ENCODE data around the gene SLC6A9. TPM values are rescaled to one million over a fixed set of nuclear protein-coding genes. Genes with fewer than 3 reads are reported as not detected.
A peak's percentile ranks its signal among the peaks of the same experiment; 100 is the strongest.

The SLC6A9 gene
- total and polyA plus RNA-seq, 2 of the 8 experiments (the other 6 are each of a cell fraction or from before 2014, with no cell fraction given), result 20.2 to 24.2 TPM

GRCh38 chr1:43979261-43979527, 52.1 kb downstream of the SLC6A9 start:
- H3K4ac ChIP-seq (replicated peaks; ENCODE audit: insufficient read length, low read depth, low read length), result no peak overlapping the region
- H3K56ac ChIP-seq (replicated peaks; ENCODE audit: insufficient read length, low read depth, low read length), result no peak overlapping the region
- no peak overlapping the region for H2BK5ac ChIP-seq (ENCODE audit: low read depth, low read length)
- no peak for DNase-seq (ENCODE audit: low read depth in 1 of 2, low spot score in 2 of 2)
- peak overlapping the region; percentile 42 to 74 (median 64); a peak in 7 of 8 replicates for H3K4me3 ChIP-seq (ENCODE audit: extremely low read depth in 1 of 4, insufficient read depth in 2 of 4, low read depth in 3 of 4, low read length in 4 of 4)
- no peak overlapping the region for H3K18ac ChIP-seq (ENCODE audit: extremely low read depth, low read length)
- H4K20me1 ChIP-seq (replicated peaks in 1 of 2; ENCODE audit: control insufficient read depth in 1 of 2, insufficient read depth in 2 of 2, low read length in 2 of 2), result peaks cover 2 to 35% of the 10 kb centered on the region in 2 experiments
- no peak overlapping the region for H2AFZ ChIP-seq (ENCODE audit: low read length)
- ChIA-PET CTCF (ENCODE audit: partially characterized antibody) (interaction anchor here (0.8 to 1.1 kb wide), 2 partner anchors 9 to 15 kb away, joined by 3 to 5 read pairs; no protein-coding TSS in a partner anchor), POLR2A (ENCODE audit: partially characterized antibody) (interaction anchor here (1.5 to 12.9 kb wide), 3 partner anchors 9 to 11 kb away, joined by 5 to 189 read pairs (median 10); partner anchors contain the start of genes CCDC24 and DPH2)
- H3K23ac ChIP-seq (ENCODE audit: insufficient read length), result no peak overlapping the region
- no CpG with 5 or more reads among the region's 45 CpGs for WGBS, 2 experiments (ENCODE audit: extremely low coverage in 1 of 2, insufficient coverage in 1 of 2, insufficient read length in 1 of 2, insufficient replicate concordance in 2 of 2, low coverage in 1 of 2, low lambda C conversion rate in 2 of 2, missing lambda C conversion rate in 1 of 2)
- no peak overlapping the region for H2BK20ac ChIP-seq (ENCODE audit: low read length)
- FAIRE-seq, result no peak
- peak overlapping the region; percentile 61 to 85; a peak in 3 of 4 replicates for H3K4me2 ChIP-seq (ENCODE audit: insufficient read depth in 1 of 2, low read depth in 2 of 2, low read length in 2 of 2)
- H3K36me3 ChIP-seq (ENCODE audit: control insufficient read depth in 2 of 4, insufficient read depth in 4 of 4, low read length in 3 of 4), result peaks cover 2 to 23% (median 15%) of the 10 kb centered on the region in 4 experiments; a peak in 5 of 8 replicates
- H3K27ac ChIP-seq (ENCODE audit: low read depth, low read length), result no peak overlapping the region
- H4K8ac ChIP-seq (ENCODE audit: extremely low read depth, insufficient read depth, low read length), result peak overlapping the region; percentile 89
- H2BK12ac ChIP-seq (ENCODE audit: low read depth, low read length), result no peak overlapping the region
- H2AK5ac ChIP-seq (ENCODE audit: low read depth, low read length), result no peak overlapping the region
- H3K79me2 ChIP-seq (ENCODE audit: control insufficient read depth in 1 of 2, insufficient read depth in 2 of 2, low read length in 2 of 2), result peaks cover 0 to 24% of the 10 kb centered on the region in 2 experiments; a peak in 2 of 4 replicates
- H3K4me1 ChIP-seq (replicated peaks in 1 of 4; ENCODE audit: control insufficient read depth in 3 of 4, insufficient read depth in 4 of 4, low read length in 3 of 4), result peaks cover 4 to 17% (median 15%) of the 10 kb centered on the region in 4 experiments
- TF ChIP-seq KDM4A (IDR thresholded peaks at IDR 0.05; ENCODE audit: low read depth, low read length, severe bottlenecking), result peak; percentile 14
- TF ChIP-seq BACH1 (IDR thresholded peaks at IDR 0.05; ENCODE audit: low read length), result no peak
- TF ChIP-seq SIN3A (conservative IDR thresholded peaks at IDR 0.05 in 1 of 2, IDR thresholded peaks at IDR 0.05 in 1 of 2; ENCODE audit: low read depth in 1 of 2, low read length in 2 of 2), result no peak
- no peak for TF ChIP-seq EGR1 (IDR thresholded peaks at IDR 0.05; ENCODE audit: borderline replicate concordance, low read depth, low read length)
- peak; percentile 10; the same call in 1 of the 2 replicates for TF ChIP-seq TAF1 (IDR thresholded peaks at IDR 0.05; ENCODE audit: low read depth, low read length)
- TF ChIP-seq GTF2F1 (IDR thresholded peaks at IDR 0.05; ENCODE audit: borderline replicate concordance, low read depth, low read length), result no peak
- 0 out of 2 replicates have a peak, but pooled peaks have one; percentile 20 for TF ChIP-seq PHF8 (conservative IDR thresholded peaks at IDR 0.05; ENCODE audit: low read depth, low read length)
- H3K9ac ChIP-seq (replicated peaks in 1 of 4; ENCODE audit: extremely low read depth in 1 of 4, low read depth in 3 of 4, low read length in 3 of 4), result peak overlapping the region in 3 of 4 experiments; percentile 36 to 87 (median 72); a peak in 3 of 7 replicates
- H2BK15ac ChIP-seq (ENCODE audit: low read length), result no peak overlapping the region
- no peak overlapping the region for H4K5ac ChIP-seq (ENCODE audit: insufficient read length, low read depth, low read length)
- H2BK120ac ChIP-seq (replicated peaks; ENCODE audit: low read depth, low read length), result no peak overlapping the region
- no peak overlapping the region for H4K91ac ChIP-seq (replicated peaks; ENCODE audit: insufficient read length, low read length)
- H3K79me1 ChIP-seq (ENCODE audit: low read depth, low read length), result peaks cover 28% of the 10 kb centered on the region
- no peak overlapping the region for H3K14ac ChIP-seq (ENCODE audit: insufficient read length)
- no peaks in the 10 kb centered on the region for H3K9me3 ChIP-seq (ENCODE audit: insufficient read depth in 2 of 2, low read depth in 1 of 2, low read length in 1 of 2)
- peaks cover 24% of the 10 kb centered on the region for H3K23me2 ChIP-seq (ENCODE audit: low read depth, low read length)
- H3K27me3 ChIP-seq (replicated peaks in 1 of 4; ENCODE audit: control insufficient read depth in 3 of 4, extremely low read depth in 1 of 4, insufficient read depth in 3 of 4, low read length in 3 of 4), result no peaks in the 10 kb centered on the region

Measured in H1 (cell line).